Naive thymus-derived CD4-positive, alpha-beta T cell (primary cell): ENCODE data around the gene GPATCH1. TPM values are rescaled to one million over a fixed set of nuclear protein-coding genes. Genes with fewer than 3 reads are reported as not detected.

ENCODE experiments used
- ATAC-seq: fragments of 150-1000 bp; cut with Tn5 transposase; 2 replicates; pipeline ENCODE4 v1.10.0; 2021; ENCODE audit warnings: mild to moderate bottlenecking, moderate library complexity
- CTCF ChIA-PET: fragments of 350-600 bp; sonication (Branson Sonifier 250); formaldehyde crosslinking; loops from one replicate; lab custom pipeline; 2021; ENCODE audit warnings: antibody characterized with exemption; lab: Charles Lee
- POLR2A ChIA-PET: fragments of 350-600 bp; sonication (Branson Sonifier 250); formaldehyde crosslinking; loops from one replicate; lab custom pipeline; 2021; ENCODE audit warnings: antibody characterized with exemption, inconsistent platforms; lab: Charles Lee
- DNase-seq, 9 donors: peaks; one replicate each; pipeline versions ENCODE4 v3.0.0 to v3.0.0-alpha.2; 2020 to 2022; ENCODE audit warnings: mixed read lengths in 1 of 9
- H3K27ac ChIP-seq: one replicate; pipeline ENCODE4 v1.7.0; 2013; ENCODE audit warnings: mild to moderate bottlenecking, low read depth, low read length, moderate library complexity
- H3K27me3 ChIP-seq, 2 donors: one replicate each; pipeline ENCODE4 v1.7.0; 2013; ENCODE audit warnings: low read length in 2 of 2, mild to moderate bottlenecking in 2 of 2, moderate library complexity in 2 of 2; ENCODE audit not compliant: control insufficient read depth in 2 of 2, insufficient read depth in 2 of 2
- H3K36me3 ChIP-seq, 3 experiments: 1 replicate in 2 of 3; 2 replicates in 1 of 3; pipeline ENCODE4 v1.7.0; 2013; ENCODE audit warnings: low read length in 3 of 3, mild to moderate bottlenecking in 3 of 3, moderate library complexity in 1 of 3; ENCODE audit not compliant: insufficient read depth in 3 of 3, control insufficient read depth in 2 of 3
- H3K4me1 ChIP-seq, 2 donors: one replicate each; pipeline ENCODE4 v1.7.0; 2013; ENCODE audit warnings: low read length in 2 of 2, mild to moderate bottlenecking in 2 of 2, moderate library complexity in 1 of 2; ENCODE audit not compliant: control insufficient read depth in 2 of 2, insufficient read depth in 2 of 2
- H3K4me3 ChIP-seq: 2 replicates; pipeline ENCODE4 v1.7.0; 2013; ENCODE audit warnings: mild to moderate bottlenecking, low read length
- H3K9me3 ChIP-seq, 3 experiments: 1 replicate in 2 of 3; 2 replicates in 1 of 3; pipeline ENCODE4 v1.7.0; 2013; ENCODE audit warnings: low read length in 3 of 3; ENCODE audit not compliant: control insufficient read depth in 2 of 3
- H3K27ac Mint-ChIP-seq, 9 donors: one replicate each; pipeline ENCODE4 v1.8.0; 2020 to 2022; ENCODE audit warnings: mixed read lengths in 9 of 9, mild to moderate bottlenecking in 8 of 9, moderate library complexity in 5 of 9, inconsistent platforms in 2 of 9
- H3K27me3 Mint-ChIP-seq, 5 donors: one replicate each; pipeline ENCODE4 v1.8.0; 2021 to 2022; ENCODE audit warnings: mixed read lengths in 5 of 5, mild to moderate bottlenecking in 1 of 5
- H3K36me3 Mint-ChIP-seq, 5 donors: one replicate each; pipeline ENCODE4 v1.8.0; 2020 to 2022; ENCODE audit warnings: mixed read lengths in 5 of 5, mild to moderate bottlenecking in 3 of 5, inconsistent platforms in 1 of 5
- H3K4me1 Mint-ChIP-seq, 7 donors: one replicate each; pipeline ENCODE4 v1.8.0; 2020 to 2022; ENCODE audit warnings: mixed read lengths in 7 of 7, mild to moderate bottlenecking in 3 of 7, inconsistent platforms in 1 of 7
- H3K4me3 Mint-ChIP-seq, 10 donors: one replicate each; pipeline ENCODE4 v1.8.0; 2020 to 2022; ENCODE audit warnings: mild to moderate bottlenecking in 10 of 10, mixed read lengths in 10 of 10, moderate library complexity in 6 of 10, inconsistent platforms in 2 of 10
- H3K9me3 Mint-ChIP-seq, 11 donors: one replicate each; pipeline ENCODE4 v1.8.0; 2020 to 2022; ENCODE audit warnings: mixed read lengths in 11 of 11, mild to moderate bottlenecking in 4 of 11, inconsistent platforms in 1 of 11, moderate library complexity in 1 of 11
- intact Hi-C, 2 donors: fragments of 100-400 bp; cut with micrococcal nuclease; formaldehyde crosslinking; loops; one replicate each; pipeline ENCODE4 v1.15.1; 2023
- polyA plus RNA-seq, 2 donors: library from polyadenylated mRNA; unstranded; fragments of 300-500 nt; fragmentation: Illumina TruSeq; gene quantifications; one replicate each; pipeline ENCODE4 v1.2.3, GENCODE V29; 2021
- total RNA-seq, 6 experiments: library from RNA in 5 of 6; stranded (reverse) in 5 of 6; gene quantifications; 1 replicate in 5 of 6; 2 replicates in 1 of 6; pipeline ENCODE4 v1.2.3 and lab custom pipeline; 2021 to 2026

Gene GPATCH1
- total and polyA plus RNA-seq, 7 experiments from 2014 or later = 4.6 to 20.0 (median 11.8) TPM

DNA sequence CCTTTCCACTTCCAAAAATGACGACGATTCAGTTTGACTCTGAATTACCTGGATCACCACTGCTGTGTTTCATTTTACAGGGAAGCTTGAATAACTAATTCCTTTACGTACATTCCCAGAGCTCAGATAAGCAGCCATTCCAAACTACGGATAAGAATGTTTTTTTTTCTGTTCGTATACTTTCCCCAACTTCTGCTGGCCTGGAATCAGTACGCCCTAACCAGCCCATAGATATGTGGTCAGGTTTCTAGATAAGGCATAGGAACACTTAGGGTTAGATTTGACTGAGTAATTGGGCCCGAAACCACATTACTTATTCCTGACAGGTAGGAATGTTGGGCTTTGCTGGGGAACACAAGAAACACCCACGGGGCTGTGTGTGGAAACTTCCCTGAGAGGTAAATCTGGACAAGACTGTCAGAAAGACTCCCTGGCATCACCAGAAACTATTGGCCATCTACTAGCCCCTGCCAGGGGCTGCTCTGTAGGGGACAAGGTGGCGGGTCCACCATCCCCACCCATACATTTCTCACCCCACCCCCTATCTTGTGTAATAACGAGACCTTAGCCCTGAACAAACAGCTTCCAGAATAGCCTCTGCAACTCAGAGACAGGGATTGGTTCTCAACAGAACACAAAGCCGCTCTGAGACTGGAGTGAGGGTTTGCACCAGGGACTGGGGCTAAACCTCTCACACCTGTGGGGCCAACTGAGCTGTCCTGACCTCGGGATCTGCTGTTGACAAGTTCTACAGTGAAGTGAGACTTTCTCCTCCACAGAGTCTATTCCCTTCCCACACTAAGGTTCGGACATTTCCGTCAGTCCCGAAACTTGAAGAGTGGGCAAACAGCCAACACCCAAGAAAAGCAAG is 31.9 kb upstream of the GPATCH1 start:
- H3K36me3 ChIP-seq = no peaks in the 10 kb centered on the region
- peaks cover 0 to 1% (median 0%) of the 10 kb centered on the region in 11 donors for H3K9me3 Mint-ChIP-seq
- no peaks in the 10 kb centered on the region for H3K27me3 ChIP-seq
- ATAC-seq = no peak
- no peak overlapping the region for H3K4me3 ChIP-seq
- no peaks in the 10 kb centered on the region for H3K9me3 ChIP-seq
- intact Hi-C loops = no loop called here
- H3K27ac Mint-ChIP-seq = no peak overlapping the region
- peaks cover 0 to 3% (median 0%) of the 10 kb centered on the region in 5 donors for H3K27me3 Mint-ChIP-seq
- no peaks in the 10 kb centered on the region for H3K36me3 Mint-ChIP-seq
- no peaks in the 10 kb centered on the region for H3K4me1 Mint-ChIP-seq
- ChIA-PET POLR2A (no interaction called here), CTCF (no interaction called here)
- DNase-seq = no peak
- no peak overlapping the region for H3K27ac ChIP-seq
- no peak overlapping the region for H3K4me3 Mint-ChIP-seq
- H3K4me1 ChIP-seq = no peaks in the 10 kb centered on the region

DNA sequence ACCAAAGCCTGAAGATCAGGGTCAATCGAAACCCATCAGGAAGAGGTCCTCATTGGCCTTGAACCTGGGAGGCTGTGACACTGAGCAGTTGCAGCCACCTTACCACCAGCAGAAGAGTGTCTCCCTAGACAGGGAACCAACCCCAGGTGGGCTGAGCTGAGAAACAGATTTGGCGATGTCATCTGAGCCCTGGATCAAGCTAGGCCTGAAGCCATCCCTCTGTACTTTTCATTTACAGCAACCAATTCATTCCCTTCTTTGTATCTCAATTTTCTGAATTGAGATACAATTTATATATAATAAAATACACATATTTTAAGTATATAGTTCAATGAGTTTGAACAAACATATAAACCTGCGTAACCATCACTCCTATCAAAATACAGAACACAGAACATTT is 30.9 kb upstream of the GPATCH1 start:
- Mint-ChIP-seq H3K4me1 (no peaks in the 10 kb centered on the region), H3K4me3 (no peak overlapping the region), H3K9me3 (peaks cover 0 to 1% (median 0%) of the 10 kb centered on the region in 11 donors), H3K36me3 (no peaks in the 10 kb centered on the region), H3K27ac (no peak overlapping the region), H3K27me3 (peaks cover 0 to 4% (median 0%) of the 10 kb centered on the region in 5 donors)
- ATAC-seq = no peak
- intact Hi-C loops = no loop called here
- Histone ChIP-seq H3K9me3 (no peaks in the 10 kb centered on the region), H3K27me3 (no peaks in the 10 kb centered on the region), H3K36me3 (no peaks in the 10 kb centered on the region), H3K4me1 (no peaks in the 10 kb centered on the region), H3K27ac (no peak overlapping the region), H3K4me3 (no peak overlapping the region)
- ChIA-PET CTCF (no interaction called here), POLR2A (no interaction called here)
- no peak for DNase-seq

DNA sequence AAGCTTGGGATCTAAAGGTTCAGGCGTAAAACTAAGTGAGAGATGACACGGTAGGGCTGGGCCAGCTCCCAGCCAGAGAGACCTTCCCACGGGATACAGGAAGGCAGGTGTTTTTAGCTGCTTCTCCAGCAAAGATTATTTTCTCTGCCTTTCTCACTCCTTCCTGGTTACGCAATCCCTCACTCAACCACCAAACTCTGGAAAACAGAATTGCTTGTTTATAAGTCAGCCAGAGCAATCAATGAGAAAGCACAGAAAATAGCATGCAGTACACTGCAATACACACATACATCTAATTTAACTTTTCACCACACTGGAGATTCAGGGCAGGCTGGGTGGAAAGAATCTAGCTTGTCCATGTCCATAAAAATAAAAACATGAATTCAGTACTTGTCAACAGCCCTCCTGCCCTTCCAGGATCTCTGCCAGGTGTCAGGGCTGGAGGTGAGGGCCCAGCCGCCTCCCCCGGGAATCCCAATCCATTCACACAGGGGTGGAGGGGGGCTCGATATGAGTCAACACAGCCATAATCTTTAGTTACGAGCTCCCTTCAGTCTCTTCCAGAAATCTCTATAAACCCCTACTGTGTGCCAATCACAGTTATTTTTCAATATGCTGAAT is 28.5 kb upstream of the GPATCH1 start:
- H3K36me3 ChIP-seq = no peaks in the 10 kb centered on the region
- CTCF ChIA-PET = interaction anchor here (0.7 kb wide), 1 partner anchor 127 kb away, joined by 3 read pairs; no protein-coding TSS in a partner anchor
- POLR2A ChIA-PET = no interaction called here
- H3K9me3 Mint-ChIP-seq = peaks cover 0 to 1% (median 0%) of the 10 kb centered on the region in 11 donors
- H3K4me1 ChIP-seq = no peaks in the 10 kb centered on the region
- ATAC-seq = no peak
- H3K4me3 Mint-ChIP-seq = no peak overlapping the region
- H3K27me3 ChIP-seq = no peaks in the 10 kb centered on the region
- H3K27me3 Mint-ChIP-seq = peaks cover 0 to 8% (median 0%) of the 10 kb centered on the region in 5 donors
- H3K4me3 ChIP-seq = no peak overlapping the region
- DNase-seq = no peak
- H3K4me1 Mint-ChIP-seq = no peaks in the 10 kb centered on the region
- H3K27ac Mint-ChIP-seq = no peak overlapping the region
- no peaks in the 10 kb centered on the region for H3K9me3 ChIP-seq
- no peak overlapping the region for H3K27ac ChIP-seq
- intact Hi-C loops = no loop called here
- no peaks in the 10 kb centered on the region for H3K36me3 Mint-ChIP-seq

GRCh38 chr19:33054623-33055022 is 26.4 kb upstream of the GPATCH1 start:
- no peak overlapping the region for H3K27ac Mint-ChIP-seq
- H3K27me3 Mint-ChIP-seq = peaks cover 0 to 12% (median 6%) of the 10 kb centered on the region in 5 donors

GRCh38 chr19:33055718-33056117 is 25.3 kb upstream of the GPATCH1 start:
- peaks cover 0 to 3% (median 0%) of the 10 kb centered on the region in 5 donors for H3K36me3 Mint-ChIP-seq
- peaks cover 5 to 20% (median 12%) of the 10 kb centered on the region in 5 donors for H3K27me3 Mint-ChIP-seq
- H3K27ac Mint-ChIP-seq = no peak overlapping the region
- Histone ChIP-seq H3K9me3 (no peaks in the 10 kb centered on the region), H3K27me3 (no peaks in the 10 kb centered on the region), H3K4me3 (no peak overlapping the region), H3K36me3 (no peaks in the 10 kb centered on the region), H3K4me1 (no peaks in the 10 kb centered on the region), H3K27ac (no peak overlapping the region)
- intact Hi-C loops = no loop called here
- DNase-seq = no peak
- ChIA-PET POLR2A (no interaction called here), CTCF (interaction anchor here (0.7 kb wide), 1 partner anchor 703 kb away, joined by 3 read pairs; no protein-coding TSS in a partner anchor)
- no peaks in the 10 kb centered on the region for H3K9me3 Mint-ChIP-seq
- ATAC-seq = no peak
- no peaks in the 10 kb centered on the region for H3K4me1 Mint-ChIP-seq
- no peak overlapping the region for H3K4me3 Mint-ChIP-seq

More at GRCh38 chr19:33054623-33055022, 26.4 kb upstream of the GPATCH1 start:
- POLR2A ChIA-PET = no interaction called here
- Mint-ChIP-seq H3K36me3 (peaks cover 0 to 1% (median 0%) of the 10 kb centered on the region in 5 donors), H3K9me3 (peaks cover 0 to 1% (median 0%) of the 10 kb centered on the region in 11 donors), H3K4me3 (no peak overlapping the region), H3K4me1 (no peaks in the 10 kb centered on the region)
- H3K9me3 ChIP-seq = no peaks in the 10 kb centered on the region
- intact Hi-C loops = no loop called here
- H3K27ac ChIP-seq = no peak overlapping the region
- H3K4me3 ChIP-seq = no peak overlapping the region
- H3K36me3 ChIP-seq = no peaks in the 10 kb centered on the region
- H3K27me3 ChIP-seq = no peaks in the 10 kb centered on the region
- H3K4me1 ChIP-seq = no peaks in the 10 kb centered on the region
- no peak for DNase-seq
- no peak for ATAC-seq
- CTCF ChIA-PET = interaction anchor here (0.6 kb wide), 1 partner anchor 1011 kb away, joined by 3 read pairs; no protein-coding TSS in a partner anchor

DNA sequence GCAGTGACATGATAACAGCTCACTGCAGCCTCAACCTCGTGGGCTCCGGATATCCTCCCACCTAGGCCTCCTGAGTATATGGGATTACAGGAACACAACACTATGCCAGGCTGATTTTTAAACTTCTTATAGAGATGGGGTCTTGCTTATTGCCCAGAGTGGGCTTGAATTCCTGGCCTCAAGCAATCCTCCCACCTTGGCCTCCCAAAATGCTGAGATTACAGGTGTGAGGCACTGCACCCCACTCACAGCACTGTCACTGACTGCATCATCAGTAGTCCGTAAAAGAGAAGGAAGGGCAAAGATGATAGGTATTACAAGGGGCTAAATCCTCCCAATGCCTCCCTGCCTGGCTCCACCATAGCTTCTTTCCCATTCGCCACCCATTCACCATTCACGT is 20.4 kb upstream of the GPATCH1 start:
- no peaks in the 10 kb centered on the region for H3K9me3 ChIP-seq
- intact Hi-C loops = no loop called here
- no peak overlapping the region for H3K4me3 ChIP-seq
- POLR2A ChIA-PET = no interaction called here
- no peaks in the 10 kb centered on the region for H3K4me1 ChIP-seq
- Mint-ChIP-seq H3K4me3 (no peak overlapping the region), H3K9me3 (no peaks in the 10 kb centered on the region), H3K4me1 (peaks cover 0 to 10% (median 0%) of the 10 kb centered on the region in 7 donors), H3K36me3 (peaks cover 0 to 3% (median 0%) of the 10 kb centered on the region in 5 donors), H3K27ac (no peak overlapping the region), H3K27me3 (peaks cover 19 to 34% (median 26%) of the 10 kb centered on the region in 5 donors)
- H3K27me3 ChIP-seq = no peaks in the 10 kb centered on the region
- no peak for ATAC-seq
- no peak overlapping the region for H3K27ac ChIP-seq
- DNase-seq = no peak
- CTCF ChIA-PET = no interaction called here
- H3K36me3 ChIP-seq = no peaks in the 10 kb centered on the region
